ENCODE measurements around the gene LRRC26. TPM values are rescaled to one million over a fixed set of nuclear protein-coding genes. Genes with fewer than 3 reads are reported as not detected.

The LRRC26 gene
- total RNA-seq, 2 experiments from 2014 or later: not detected

Small RNA genes lying within 50 kb of the gene (microRNA-seq; reads per million reads assigned to microRNA genes)
- not detected for gene MIR3621 (ENCODE audit: borderline microRNAs expressed, borderline replicate concordance)

Other genes starting within 250 kb of the LRRC26 start
- 10 to 100 TPM; 44.0 to 47.8 TPM for gene FBXW5, start 225.3 kb downstream of the LRRC26 start, total RNA-seq
- gene C8G, start 224.8 kb downstream of the LRRC26 start, total RNA-seq: under 1 TPM in 1 of 2 experiments, not detected in 1; 0.83 TPM
- 1 to 10 TPM; 1.1 to 1.9 TPM for gene LCN12, start 217.8 kb downstream of the LRRC26 start, total RNA-seq
- gene PTGDS, start 192.5 kb downstream of the LRRC26 start, total RNA-seq: not detected
- gene LCNL1, start 187.1 kb downstream of the LRRC26 start, total RNA-seq: not detected
- gene PAXX, start 177.6 kb downstream of the LRRC26 start, total RNA-seq: 10 to 100 TPM; 75.9 to 76.8 TPM
- gene CLIC3, start 173.5 kb downstream of the LRRC26 start, total RNA-seq: not detected
- 1 to 10 TPM; 4.1 to 4.7 TPM for gene ABCA2, start 141.8 kb downstream of the LRRC26 start, total RNA-seq
- not detected for gene FUT7, start 138.0 kb downstream of the LRRC26 start, total RNA-seq
- gene NPDC1, start 123.9 kb downstream of the LRRC26 start, total RNA-seq: 10 to 100 TPM; 14.2 to 15.9 TPM
- gene ENTPD2, start 116.0 kb downstream of the LRRC26 start, total RNA-seq: not detected
- gene SAPCD2, start 99.5 kb downstream of the LRRC26 start, total RNA-seq: 1 to 10 TPM; 3.8 to 3.9 TPM
- 1 to 10 TPM; 2.6 to 3.4 TPM for gene UAP1L1, start 92.5 kb downstream of the LRRC26 start, total RNA-seq
- 10 to 100 TPM; 18.7 to 18.9 TPM for gene MAN1B1, start 83.1 kb downstream of the LRRC26 start, total RNA-seq
- 100 to 1,000 TPM; 162 to 167 TPM for gene DPP7, start 55.3 kb downstream of the LRRC26 start, total RNA-seq
- gene GRIN1, start 30.9 kb downstream of the LRRC26 start, total RNA-seq: under 1 TPM in 1 of 2 experiments, not detected in 1; 0.35 TPM
- not detected for gene TMEM210, start 2.0 kb upstream of the LRRC26 start, total RNA-seq
- gene ANAPC2, start 18.5 kb upstream of the LRRC26 start, total RNA-seq: 10 to 100 TPM; 34.8 to 36.6 TPM
- 10 to 100 TPM; 48.2 to 49.9 TPM for gene SSNA1, start 18.6 kb upstream of the LRRC26 start, total RNA-seq
- 1 to 10 TPM; 2.1 to 2.6 TPM for gene TPRN, start 30.7 kb upstream of the LRRC26 start, total RNA-seq
- gene TMEM203, start 35.6 kb upstream of the LRRC26 start, total RNA-seq: 10 to 100 TPM; 21.8 to 23.2 TPM
- 10 to 100 TPM; 25.3 to 26.1 TPM for gene NDOR1, start 35.6 kb upstream of the LRRC26 start, total RNA-seq
- 1 to 10 TPM; 4.9 to 5.0 TPM for gene RNF208, start 52.2 kb upstream of the LRRC26 start, total RNA-seq
- gene CYSRT1, start 55.1 kb upstream of the LRRC26 start, total RNA-seq: under 1 TPM; 0.17 to 0.26 TPM
- not detected for gene RNF224, start 57.5 kb upstream of the LRRC26 start, total RNA-seq
- gene SLC34A3, start 60.9 kb upstream of the LRRC26 start, total RNA-seq: not detected
- gene TUBB4B, start 71.2 kb upstream of the LRRC26 start, total RNA-seq: 100 to 1,000 TPM; 193 to 196 TPM
- not detected for gene STPG3, start 81.2 kb upstream of the LRRC26 start, total RNA-seq
- gene NELFB, start 85.3 kb upstream of the LRRC26 start, total RNA-seq: 10 to 100 TPM; 47.0 to 47.1 TPM
- gene TOR4A, start 107.7 kb upstream of the LRRC26 start, total RNA-seq: 1 to 10 TPM in 1 of 2 experiments, under 1 TPM in 1; 0.93 to 1.1 TPM
- 1 to 10 TPM; 1.8 to 2.2 TPM for gene NRARP, start 132.2 kb upstream of the LRRC26 start, total RNA-seq

All from activated naive CD4-positive, alpha-beta T cell treated with anti-CD3 and anti-CD28 coated beads for 36 hours (primary cell).